Fibroblast of peridontal ligament (primary cell): Measurements from ENCODE around the gene AIP.
A peak's percentile ranks its signal among the peaks of the same experiment; 100 is the strongest.

Experiments used
- DNase-seq: peaks from one replicate; pipeline ENCODE4 v3.0.0-alpha.2; 2010; ENCODE audit errors: extremely low read depth

Gene AIP

DNA sequence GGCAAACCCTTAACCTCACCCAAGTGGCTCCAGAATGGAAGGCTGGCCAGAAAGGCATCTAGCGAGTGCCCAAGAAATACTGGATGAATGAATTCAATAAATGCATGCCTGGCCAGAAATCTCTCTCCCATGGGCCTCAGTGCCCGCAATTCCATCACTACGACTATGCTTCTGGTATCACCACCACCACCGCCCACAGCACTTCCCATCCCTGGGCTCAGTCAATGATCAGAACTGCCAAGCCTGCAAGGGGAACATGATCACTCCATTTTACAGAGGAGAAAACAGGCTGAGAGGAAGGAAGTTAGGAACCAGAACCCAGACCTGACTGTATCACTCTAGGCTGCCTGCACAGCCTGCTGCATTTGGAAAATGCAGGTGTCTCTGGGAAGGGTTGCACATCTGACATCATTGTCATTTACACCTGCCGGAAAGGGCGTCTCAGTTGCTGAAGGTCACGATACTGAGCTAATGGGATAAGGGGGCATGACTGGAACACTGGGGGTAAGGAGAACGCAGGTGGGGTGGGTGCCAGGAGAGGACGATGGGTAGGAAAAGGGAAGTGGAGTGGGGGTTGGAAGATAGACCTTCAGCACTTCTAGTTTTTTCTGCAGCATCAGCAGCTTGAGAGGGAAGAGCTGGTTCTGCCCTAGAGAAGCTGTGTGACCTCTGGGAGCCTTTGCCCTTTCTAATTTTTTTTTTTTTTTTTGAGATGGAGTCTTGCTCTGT, 33.5 kb upstream of the AIP start:
- no peak for DNase-seq

DNA sequence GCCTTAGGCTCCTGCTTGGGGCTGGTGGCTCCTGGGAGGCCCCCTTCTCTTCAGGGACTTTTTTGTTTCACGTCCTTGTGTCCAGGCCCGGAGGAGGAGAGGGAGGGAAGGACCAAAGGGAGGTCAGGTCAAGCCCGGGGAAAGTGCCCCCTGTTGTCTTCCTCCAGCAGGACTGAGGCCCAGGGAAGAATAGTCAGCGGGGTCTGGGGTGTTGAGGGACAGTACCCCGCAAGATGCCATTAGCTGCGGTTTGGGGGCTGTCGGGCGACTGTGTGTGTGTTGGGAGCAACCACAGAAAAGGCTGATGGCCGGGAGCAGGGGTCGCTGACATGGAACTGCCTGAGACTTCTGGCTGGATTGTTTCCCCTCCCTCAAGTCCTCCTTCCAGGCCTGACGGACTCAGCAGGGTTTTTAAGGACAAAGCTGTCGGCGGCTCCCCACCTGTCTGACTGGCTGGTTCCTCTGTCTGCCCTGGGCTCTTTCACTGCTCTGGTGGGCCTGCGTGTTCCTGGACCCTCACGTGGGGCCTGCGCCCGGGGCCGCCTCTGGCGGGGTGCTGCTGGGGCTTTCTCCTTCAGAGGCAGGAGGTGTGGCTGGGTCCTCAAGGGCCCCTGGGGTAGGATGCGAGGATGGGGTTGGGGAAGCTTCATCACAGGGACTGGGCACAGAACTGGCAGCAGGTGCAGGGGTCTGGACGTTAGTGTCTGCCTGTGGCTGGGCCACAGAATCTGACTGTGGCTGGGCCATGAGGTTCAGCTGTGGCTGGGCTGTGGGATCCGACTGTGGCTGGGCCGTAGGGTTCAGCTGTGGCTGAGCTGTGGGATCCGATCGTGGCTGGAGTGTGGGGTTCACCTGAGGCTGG, 31.8 kb upstream of the AIP start:
- DNase-seq = no peak

DNA sequence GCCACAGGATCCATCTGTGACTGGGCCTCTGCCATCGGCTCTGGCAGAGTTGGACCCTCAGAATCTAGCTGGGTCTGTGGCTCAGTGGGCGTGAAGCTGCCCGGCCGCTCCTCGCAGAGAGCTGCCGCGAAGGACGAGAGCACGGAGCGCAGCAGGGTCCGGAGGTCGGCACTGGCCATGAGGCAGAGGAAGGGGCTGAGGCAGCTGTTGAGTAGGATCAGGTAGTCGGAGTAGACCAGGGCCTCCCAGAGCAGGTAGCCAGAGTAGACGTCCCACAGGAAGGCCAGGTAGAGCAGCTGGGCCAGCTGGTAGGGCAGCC, 31.2 kb upstream of the AIP start:
- DNase-seq = no peak

DNA sequence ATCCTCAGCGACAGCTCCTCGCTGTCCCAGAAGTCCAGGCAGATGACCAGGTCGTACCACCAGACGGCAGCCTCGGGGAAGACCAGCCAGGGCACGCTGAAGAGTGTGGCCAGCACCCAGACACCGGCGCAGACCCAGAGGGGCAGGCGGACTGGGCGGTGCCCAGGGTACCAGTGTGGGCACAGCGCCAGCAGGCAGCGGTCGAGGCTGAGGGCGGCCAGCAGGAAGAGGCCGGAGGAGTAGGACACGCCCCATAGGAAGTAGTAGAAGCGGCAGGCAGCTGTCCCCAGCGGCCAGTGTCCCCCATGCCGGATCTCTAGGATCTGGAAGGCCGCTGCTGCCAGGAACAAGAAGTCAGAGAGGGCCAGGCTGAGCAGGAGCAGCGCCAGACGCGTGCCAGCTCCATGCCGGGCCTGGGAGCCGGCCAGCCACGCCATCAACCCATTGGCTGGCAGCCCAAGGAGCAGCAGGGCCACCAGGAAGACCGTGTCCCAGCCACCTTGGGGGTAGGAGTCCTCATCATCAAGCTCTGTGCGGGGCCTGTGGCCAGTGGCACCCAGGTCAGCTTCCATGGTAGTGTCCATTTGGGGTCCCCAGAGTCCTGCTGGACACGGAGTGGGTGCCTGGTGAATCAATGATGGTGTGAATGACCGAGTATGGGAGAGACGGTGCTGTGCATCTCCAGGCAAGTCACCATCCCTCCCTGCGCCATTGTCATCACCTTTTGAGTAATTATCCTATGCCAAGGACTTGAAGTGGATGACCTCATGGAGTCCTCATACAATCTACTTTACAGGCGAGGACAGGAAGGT, 30.5 kb upstream of the AIP start, which contains the start of gene GPR152:
Gene GPR152, minus strand, starts transcription at position 589 of the 812 bp plus-strand sequence. Its CDS starts 5 bp downstream, at position 584.
- DNase-seq = no peak

DNA sequence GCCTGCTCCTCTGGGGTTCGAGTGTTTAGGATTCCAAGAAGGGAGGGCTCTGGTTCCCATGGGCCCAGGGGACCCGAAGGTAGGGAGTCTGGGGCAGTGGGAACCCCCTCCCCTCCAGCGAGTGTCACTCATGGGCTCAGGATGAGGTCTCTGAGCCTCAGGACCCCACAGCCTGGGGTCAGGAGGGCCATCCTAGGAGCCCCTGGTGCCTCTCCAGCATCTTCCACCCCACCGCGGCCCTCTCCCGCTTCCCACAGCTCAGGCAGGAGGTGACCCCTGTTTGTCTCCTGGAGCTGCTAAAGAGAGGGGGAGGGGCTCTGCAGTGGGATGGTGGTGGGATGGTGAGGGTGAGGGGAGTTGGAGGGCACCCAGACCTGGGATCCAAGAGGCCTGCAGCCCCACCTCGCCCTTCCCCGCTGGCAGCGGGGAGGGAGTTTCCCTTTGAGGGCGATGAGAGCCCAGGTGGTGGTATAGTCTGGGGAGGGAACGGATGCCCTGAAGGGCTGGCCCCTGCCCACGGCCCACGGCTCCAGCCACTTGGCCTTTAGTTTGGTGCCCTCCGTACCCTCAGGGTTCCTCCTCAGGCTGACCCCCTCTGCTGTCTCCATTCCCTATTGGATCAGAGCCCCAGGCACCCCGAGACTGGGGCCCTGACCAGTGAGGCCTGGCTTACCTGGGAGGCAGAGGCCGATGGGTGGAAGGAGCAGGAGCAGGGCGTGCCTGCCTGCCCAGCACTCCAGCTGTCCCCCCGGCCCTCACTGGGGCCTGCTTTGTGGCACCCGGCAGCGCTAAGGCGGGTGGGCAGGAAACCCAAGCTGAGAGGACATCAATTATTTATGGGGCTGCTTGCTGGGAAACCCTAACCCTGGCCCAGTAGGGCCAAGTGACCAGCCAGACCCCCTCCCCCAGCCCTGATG, 28.8 kb upstream of the AIP start:
- no peak for DNase-seq

DNA sequence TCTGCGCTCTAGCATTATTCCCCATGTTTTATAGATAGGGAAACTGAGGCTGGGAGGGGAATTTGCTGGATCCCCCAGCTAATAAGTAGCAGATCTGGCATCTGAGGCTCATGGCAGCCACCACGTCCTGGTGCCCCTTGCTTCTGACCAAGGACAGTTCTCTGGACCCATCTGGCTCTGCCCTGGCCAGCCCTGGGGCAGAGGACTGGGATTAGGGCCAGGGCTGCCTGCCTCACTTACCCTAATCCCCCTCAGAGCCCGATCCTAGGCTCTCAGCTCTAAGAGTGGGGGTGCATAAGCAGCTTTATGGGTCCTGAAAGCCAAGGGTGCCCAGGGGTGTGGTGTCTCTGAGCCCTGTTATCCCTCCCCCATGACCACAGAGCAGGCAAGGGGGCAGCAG, 27.8 kb upstream of the AIP start, which contains the start of gene CABP4:
Gene CABP4, plus strand, starts transcription at position 301 of the 400 bp plus-strand sequence. Its CDS starts 70 bp downstream, at position 371.
- DNase-seq = no peak

DNA sequence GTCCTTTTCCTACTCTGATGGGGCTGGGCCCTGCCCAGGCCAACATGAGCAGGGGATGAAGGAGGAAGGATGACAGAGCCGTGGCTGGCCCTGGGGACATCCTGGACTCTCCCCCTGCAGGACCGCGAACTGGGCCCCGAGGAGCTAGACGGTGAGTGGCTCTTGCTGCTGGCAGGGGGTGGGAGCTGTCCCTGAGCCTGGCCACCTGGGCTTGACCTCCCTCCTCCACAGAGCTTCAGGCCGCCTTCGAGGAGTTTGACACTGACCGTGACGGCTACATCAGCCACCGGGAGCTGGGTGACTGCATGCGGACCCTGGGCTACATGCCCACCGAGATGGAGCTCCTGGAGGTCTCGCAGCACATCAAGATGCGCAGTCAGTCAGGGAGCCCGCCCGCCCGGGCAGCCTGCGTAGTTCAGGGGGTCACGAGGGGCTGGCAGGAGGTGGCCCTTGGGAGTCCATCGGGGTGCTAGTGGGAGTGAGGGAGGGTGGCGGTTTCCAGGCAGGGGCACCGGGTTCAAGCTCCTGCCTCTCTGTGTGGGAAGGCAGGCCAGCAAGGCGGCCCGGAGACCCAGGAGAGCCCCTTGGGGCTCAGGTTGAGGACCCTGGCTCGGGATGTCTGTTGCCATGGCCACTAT, 26.6 kb upstream of the AIP start:
- no peak for DNase-seq

DNA sequence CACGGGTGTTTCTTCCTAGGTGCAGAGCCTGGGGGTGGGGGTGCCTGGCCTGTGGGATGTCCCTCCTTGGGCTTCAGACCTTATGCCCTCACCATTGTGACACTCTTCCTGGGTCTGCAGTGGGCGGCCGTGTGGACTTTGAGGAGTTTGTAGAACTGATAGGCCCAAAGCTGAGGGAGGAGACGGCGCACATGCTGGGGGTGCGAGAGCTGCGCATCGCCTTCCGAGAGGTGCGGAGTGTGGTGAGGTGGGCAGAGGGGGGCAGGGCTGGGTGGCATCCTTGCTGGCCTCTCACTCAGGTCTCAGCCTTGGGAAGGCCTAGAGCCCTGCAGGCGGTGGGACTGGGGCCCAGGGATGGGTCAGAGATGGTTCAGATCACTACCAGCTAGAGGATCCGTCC, 25.4 kb upstream of the AIP start:
- DNase-seq = no peak

DNA sequence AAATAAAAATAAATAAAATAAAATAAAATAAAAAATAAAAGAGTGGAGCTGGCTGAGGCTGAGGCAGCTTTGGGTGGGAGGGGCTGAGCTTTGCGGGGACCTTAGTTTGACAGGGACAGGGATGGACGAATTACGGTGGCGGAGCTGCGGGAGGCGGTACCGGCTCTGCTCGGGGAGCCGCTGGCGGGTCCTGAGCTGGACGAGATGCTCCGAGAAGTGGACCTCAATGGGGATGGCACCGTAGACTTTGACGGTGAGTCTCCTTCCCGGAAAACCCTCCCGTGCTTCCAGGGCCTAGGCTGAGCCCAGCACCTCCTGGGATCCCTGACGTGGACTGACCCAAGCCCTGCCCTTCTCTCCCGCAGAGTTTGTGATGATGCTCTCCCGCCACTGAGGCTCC, 24.6 kb upstream of the AIP start:
- no peak for DNase-seq

DNA sequence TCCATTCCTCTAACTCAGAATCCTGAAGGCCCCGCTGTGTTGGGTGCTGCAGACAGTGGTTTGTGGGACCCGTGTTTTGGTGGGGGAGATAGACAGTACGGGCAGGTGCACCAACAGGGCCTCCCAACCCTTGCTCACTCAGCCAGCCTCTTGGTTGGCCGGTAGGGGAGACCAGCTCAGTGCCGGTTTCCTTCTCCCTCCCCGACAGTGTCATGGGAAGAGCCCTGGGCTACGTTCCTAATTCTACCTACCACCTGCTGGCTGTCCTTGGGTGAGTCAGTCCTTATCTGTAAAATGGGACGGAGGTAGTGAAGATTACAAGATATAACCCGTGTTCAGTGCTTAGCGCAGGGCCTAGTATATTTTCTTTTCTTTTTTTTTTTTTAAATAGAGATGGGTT, 19.6 kb upstream of the AIP start:
- no peak for DNase-seq

DNA sequence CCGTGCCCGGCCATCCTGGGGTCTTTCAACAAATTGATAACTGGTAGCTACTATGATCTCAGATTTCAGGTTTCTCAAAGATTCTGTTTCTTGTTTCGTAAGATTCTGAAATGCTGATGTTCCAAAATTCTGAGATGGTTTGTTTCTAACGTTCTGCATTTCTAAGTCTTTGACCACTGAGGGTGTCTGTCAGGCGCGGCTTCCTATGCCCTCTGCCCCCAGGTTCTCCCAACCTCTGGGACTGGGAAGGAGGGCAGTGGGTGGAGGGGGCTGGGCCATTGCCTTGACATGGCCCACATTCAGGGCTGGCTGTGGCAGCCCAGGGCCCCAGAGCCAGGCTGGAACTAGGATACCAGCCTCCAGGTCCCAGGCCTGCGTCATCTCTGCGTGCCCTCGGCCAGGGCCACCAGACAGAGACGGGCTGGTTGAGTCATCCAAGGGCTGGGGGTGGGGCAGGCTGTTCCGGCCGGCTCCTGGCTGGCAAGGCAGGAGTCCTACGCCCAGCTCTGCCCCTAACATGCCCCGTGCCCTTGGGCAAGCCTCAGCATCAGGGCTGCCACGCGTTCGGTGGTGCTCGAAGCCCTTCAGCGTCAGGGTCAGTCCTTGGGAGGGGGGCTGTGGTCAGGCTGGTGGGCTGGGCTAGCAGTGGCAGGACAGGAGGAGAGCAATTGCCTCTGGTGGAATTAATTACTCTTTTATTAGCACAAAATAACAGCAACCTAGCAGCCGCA, 19.0 kb upstream of the AIP start:
- no peak for DNase-seq

DNA sequence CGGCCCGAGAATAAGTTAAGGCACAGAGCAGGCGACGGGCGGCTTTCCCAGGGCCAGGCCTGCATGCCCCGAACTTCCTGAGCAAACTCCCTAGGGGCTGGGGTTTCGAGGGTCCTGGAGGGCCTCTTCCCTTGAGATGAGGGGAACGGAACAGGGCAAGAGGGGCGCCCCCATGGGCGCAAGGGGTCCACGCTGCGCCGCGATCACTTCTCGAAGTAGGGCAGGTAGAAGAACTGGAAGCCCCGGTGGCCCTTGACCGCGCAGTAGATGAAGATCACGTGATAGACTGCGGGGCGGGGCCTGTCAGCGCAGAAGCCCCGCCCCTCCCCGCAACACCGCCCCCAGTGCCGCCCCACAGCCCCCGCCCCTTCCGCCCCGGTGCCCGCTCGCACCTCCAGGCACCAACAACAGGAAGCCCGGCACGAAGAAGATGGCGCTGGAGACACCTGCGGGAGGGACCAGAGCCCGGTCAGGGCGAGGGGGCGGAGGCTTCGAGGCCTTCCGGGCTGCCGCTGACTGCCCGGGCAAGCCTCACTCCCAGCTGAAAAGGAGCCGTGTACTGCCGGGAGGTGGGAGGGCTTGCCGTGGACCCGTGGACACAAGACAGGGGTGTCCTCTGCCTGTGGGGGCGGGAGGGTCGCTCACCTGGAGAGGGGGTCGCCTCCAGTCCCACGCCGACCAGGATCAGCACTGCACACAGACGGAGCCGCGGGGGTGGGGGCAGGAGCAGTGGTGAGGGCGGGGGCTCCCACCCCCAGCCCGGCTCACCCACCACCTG, 18.2 kb upstream of the AIP start:
- peak; percentile 23 for DNase-seq

DNA sequence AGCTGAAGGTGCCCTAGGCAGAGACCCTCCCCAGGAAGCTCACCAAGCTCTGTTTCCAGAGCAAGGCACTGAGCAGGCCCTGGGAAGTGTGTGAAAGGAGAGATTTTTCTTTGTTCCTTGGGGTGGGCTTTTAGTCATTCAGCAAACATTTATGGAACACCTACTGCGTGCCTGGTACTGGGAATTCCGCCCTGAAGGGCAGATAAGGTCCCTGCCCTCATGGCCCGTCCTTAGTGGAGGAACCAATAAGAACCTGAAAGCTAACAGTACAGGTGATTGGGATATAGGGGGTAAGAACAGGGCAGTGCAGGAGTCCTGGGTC, 17.7 kb upstream of the AIP start:
- no peak for DNase-seq

DNA sequence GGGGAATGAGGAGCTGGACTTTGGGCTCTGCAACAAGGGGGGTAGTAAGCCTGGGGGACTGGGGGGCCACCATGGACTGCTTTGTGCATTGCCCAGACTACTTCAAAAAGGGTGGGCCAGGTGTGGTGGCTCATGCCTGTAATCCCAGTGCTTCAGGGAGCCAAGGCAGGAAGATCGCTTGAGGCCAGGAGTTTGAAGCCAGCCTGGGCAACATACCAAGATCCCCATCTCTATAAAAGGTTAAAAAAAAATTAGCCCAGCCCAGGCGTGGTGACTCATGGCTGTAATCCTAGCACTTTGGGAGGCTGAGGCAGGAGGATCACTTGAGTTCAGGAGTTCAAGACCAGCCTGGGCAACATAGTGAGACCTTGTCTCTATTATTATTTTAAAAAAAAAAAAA, 17.3 kb upstream of the AIP start:
- peak; percentile 11 for DNase-seq

DNA sequence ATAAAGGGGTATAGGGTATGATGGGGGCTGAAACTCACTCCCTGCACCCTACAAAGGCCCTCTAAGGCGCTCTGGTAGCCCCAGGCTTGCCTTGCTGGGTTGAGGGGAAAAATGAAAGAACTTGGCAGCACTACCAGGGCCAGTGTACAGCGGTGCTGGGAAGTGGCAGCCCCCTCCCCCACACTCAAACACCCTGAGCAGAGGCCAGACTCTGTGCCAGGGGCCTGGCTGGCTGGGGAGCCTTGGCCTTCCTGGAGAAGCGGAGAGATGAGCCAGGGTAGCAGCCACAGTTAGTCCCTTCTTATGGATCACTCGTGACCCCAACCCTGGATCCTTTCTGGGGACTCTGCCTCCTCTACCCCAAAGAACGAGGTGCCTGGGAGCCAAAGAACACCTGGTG, 16.5 kb upstream of the AIP start:
- DNase-seq = no peak

DNA sequence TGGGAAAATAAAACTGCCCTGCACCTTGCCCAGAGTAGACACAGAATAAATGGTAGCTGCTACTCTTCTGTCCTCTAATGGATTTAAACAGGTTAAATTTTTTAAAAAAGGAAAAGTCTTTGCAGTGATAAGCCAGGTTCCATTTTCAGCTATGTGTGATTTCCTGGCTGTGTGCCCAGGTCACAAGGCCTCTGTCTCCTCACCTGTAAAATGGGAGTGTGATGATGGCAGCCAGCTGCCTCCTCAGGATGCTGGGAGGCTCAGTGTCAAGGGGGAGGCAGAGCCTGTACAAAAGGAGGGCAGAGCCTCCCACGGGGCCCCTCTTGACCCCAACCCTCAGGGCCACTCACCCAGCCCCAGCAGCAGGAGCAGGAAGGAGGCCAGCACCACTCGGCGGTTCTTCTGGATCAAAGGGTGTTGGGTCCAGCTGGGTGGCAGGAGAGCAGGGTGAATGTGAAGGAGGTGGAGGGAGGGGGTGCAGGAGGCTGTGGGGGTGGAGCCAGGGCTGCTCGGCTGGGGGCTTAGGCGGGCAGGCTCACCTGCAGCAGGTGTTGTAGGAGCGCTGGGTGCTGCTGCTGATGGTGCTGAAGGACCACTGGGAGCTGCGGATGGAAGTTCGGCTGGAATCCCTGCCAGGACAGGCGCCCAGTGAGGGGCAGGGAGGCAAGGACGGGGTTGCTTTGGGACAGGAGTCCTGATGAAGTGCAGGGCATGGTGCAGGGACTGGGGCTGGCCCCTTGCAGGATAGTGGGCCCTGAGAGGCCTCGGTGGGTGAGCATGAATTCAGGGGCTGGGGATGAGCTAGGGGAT, 15.7 kb upstream of the AIP start:
- no peak for DNase-seq

DNA sequence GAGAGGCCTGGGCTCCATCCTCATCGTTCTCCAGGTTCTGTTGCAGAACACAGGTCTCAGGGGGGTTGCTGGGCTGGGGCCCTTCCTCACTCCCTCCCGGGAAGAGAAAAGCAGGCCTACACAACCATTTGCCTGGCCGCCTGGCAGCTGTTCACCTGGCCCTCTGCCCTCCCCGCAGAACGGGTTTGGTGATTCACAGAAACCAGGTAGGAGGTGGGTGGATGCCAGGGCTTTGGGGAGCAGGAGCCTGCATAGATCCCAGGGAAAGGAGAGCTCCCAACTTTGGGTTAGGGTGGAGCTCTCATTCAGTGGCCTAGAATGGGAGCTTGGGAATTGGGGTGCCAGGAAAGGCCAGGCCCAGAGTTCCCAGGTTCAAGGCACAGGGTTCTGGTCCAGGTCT, 14.8 kb upstream of the AIP start:
- DNase-seq = no peak

DNA sequence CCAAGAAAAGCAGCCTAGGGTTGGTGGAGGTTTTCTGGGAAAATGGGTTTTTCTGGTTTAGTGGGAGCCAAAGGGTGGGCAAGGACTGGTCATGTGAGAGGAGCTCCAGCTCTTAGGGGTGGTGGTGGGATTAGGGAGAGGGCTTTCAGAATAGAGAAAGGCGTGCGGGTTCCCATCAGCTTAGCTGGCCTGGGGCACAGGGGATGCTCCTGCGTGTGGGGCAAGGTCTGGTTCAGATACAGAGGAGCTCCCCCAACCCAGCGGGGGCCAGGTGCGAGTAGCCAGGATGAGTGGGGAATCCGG, 14.4 kb upstream of the AIP start:
- peak; percentile 5 for DNase-seq
